Activated T-cell treated with anti-CD3 and anti-CD28 coated beads for 4 hours (primary cell): ENCODE measurements around the gene PDZK1IP1.
"Not testable (repeated sequence)": the region's sequence is repeated elsewhere in the genome, so short reads cannot be mapped to it uniquely, and the experiment has no call there.

Source experiments
- DNase-seq: peaks from one replicate; pipeline ENCODE4 v3.0.0-alpha.2; 2020

The PDZK1IP1 gene

DNA sequence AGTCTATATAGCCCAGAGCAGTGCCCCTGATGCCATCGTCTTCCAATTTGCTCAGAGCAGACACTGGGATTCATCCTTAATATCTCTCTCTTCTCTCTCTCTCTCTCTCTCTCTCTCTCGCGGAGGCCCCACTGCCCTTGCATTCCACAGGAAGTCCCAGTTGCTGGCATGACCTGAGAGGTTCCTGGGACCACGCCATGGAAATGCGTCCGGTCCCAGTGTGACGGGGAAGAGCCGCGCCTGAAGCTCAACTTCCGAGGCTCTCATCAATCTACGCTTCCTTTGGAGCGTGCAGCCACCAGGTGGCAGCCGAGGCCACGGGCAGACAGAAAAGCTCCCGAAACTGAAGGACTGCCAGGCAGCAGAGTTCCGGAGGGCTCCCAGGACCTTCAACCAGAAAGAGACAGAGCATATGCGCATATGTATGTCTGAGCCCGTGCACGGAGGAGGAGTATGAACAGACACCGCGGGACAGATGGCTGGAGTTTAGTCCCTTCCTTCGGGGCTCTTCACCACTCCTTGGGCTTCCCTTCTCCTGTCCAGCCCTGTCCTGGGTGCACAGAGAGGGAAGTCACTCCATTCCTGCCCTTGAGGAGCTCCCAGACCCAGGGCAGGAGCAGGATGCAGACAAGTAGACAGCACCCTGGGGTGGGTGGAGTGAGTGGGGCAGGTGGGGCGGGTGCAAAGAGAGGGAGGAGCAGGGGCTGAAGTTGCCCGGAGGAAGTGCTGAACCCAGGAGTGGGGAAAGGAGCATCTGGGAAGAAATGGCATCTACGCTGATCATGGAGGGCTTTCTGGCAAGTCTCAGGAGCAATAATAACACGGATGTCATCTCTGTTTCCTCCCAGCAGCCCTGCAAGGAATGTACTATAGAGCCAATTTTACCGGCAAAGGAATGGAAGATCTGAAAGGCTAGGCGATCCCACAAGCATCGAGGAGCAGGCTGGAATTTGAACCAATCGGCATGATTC is 10.5 kb downstream of the PDZK1IP1 start:
- peak; percentile 53 for DNase-seq

DNA sequence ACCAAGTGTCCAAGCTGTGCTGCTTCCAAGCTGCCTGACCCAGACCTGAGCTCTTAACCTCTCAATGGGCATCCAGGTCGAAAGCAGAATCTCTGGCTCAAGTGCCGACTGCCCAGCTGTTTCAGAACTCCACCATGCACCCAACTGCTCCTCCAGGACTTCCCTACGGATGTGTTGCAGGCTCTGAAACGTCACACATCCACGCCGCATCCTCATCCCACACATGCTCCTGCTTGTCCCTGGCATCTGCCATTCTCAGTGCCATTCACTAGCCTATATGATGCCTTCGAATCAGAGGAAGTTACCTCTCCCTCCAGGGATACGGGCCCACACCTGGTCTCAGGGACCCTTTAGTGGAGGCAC is 11.2 kb downstream of the PDZK1IP1 start:
- no peak for DNase-seq

DNA sequence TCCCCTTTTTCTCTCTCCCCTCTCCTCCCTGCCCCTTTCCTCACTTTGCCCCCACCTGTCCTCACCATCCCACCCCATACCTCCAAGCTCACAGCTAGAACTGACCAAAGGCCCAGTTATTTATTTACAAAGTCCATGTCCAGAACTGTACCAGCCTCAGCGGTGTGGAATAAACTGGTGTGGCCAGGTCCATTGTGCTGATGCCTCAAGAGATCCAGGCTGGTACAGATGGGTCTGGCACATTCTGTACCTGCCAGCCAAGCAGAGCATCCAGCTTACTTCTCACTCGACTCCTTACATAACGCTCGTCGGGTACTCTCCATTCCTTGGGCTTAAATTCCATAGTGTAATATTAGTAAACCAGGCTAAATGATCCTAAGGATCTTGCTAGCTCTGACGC is 11.8 kb downstream of the PDZK1IP1 start:
- DNase-seq = no peak

DNA sequence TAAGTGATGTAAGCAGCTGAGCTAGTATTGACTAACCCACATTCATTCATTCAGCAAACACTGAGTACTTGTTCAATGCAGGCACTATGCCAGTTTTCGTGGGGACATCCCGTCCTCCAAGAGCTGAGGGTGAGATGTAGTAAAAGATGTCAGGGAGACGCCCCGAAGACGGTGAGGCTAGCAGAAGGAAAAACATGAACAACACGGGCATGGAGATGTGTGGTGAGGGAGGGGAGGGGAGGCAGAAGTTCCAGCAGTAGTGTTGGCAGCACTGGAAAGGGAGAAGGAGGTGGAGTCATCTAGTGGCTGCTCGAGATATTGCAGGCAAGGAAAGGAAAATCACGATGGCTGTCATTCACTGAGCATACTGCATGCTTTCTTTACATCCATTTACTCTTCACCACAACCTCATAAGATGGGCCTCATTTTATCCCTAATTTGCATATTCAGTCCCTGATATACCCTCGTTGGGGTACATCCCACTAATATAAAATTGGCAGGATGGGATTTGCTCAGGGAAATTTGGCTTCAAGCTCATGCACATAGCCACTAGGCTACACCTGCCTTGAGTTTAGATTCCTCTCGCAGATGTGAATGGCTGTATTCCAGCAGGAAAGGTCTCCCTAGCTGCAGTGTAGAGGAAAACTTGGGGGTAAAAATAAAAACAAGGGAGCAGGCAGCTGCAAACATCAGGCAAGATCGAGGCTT is 14.5 kb downstream of the PDZK1IP1 start:
- peak; percentile 27 for DNase-seq

DNA sequence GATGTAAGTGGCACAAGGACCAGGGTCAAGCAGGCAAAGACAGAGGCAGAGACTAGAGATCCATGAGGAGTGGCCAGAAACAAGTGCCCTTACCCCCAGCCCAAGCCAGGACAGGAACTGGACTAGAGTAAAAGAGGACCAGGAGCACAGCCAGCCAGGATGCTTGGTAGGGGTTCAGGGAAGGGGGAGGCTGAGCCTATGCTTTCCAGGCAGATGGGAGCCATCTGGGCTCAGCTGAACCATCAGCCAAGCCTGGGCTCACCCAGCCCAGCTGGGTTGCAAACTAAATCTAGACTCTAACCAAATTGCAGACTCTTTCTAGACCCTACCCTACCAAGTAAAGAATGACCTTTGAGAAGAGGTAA is 15.2 kb downstream of the PDZK1IP1 start:
- DNase-seq = no peak

DNA sequence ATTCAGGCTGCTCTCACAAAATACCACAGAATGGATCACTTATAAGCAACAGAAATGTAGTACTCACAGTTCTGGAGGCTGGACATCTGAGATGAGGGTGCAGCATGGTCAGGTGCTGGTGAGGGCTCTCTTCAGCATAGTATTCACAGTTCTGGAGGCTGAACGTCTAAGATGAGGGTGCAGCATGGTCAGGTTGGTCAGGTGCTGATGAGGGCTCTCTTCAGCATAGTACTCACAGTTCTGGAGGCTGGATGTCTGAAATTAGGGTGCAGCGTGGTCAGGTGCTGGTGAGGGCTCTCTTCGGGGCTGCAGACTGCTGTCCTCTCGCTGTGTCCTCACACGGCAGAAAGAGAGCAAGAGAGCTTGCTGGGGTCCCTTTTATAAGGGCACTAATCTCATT is 17.1 kb downstream of the PDZK1IP1 start:
- no peak for DNase-seq

DNA sequence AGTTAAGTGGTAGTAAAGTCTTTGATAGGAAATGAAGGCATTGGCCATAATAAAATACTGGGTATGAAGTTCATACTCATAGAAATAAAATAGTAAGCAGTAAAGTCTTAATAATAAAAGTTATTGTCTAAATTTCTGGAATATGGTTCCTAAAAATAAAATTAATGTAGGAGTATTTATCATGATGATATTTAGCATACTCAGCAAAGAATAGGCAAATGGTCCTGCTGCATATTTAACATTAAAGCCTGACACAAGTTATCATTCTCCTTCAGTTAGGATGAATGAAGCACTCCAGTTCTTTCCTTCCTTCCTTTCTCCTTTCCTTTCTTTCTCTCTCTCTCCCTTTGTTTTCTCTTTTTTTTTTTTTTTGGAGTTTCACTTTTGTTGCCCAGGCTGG is 25.3 kb downstream of the PDZK1IP1 start:
- DNase-seq = no peak

DNA sequence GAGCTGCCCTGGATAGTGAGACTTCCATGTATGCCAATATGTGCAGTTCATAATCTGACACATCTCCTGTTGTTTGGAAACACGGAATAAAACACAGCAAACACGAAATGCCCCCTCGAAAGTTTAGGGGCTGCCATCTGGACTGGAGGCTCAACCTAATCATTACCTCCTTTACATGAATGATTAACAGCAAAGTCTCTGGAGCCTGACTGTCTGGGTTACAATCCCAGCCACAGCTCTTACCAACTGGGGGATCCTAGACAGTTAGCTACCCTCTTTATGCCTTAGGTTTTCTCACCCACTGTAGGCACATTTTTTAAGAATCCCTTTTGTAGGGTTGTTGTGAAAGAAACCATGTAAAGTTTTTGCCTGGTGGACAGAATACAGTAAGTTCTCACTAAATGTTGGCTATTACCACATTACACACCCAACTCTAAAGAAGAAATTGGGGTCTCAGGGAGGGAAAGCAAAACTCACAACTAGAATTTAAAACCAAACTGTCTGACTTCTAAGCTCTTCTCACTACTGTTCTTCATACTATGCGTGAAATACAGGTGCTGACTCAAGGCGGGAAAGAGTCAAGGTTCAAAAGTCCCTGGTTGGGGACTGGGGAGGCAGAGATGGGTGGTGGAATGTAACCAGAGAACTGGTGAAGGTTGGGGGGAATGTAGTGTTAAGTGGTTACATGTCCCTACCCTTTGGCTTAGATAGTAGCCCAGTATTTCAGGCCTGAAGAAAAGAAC is 28.4 kb downstream of the PDZK1IP1 start:
- DNase-seq = no peak

DNA sequence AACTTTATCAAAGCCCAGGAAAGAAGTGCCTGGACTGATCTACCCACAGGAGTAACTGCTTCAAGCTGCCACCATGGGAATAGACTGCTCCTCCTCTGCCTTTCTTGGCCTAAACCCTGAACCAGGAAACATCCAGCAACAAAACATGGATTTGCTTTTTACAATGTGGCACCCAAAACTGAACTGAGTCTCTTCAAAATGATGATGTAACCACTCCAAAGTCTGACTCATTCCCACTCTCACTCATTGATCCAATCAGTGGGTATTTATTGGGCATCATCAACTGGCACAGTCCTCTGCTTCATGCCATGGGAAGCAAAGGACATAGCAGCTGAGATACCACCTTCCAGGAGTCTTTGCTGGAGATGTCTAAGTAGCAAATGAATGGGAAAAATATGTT is 29.1 kb downstream of the PDZK1IP1 start:
- DNase-seq = no peak

DNA sequence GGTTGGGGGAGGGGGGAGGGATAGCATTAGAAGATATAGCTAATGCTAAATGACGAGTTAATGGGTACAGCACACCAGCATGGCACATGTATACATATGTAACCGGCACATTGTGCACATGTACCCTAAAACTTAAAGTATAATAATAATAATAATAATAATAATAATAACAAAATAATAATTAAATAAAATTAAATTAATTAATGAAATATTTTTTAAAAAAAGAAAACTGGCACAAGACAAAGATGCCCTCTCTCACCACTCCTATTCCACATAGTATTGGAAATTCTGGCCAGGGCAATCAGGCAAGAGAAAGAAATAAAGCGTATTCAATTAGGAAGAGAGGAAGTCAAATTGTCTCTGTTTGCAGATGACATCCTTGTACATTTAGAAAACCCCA is 31.9 kb downstream of the PDZK1IP1 start:
- not testable (repeated sequence) for DNase-seq

DNA sequence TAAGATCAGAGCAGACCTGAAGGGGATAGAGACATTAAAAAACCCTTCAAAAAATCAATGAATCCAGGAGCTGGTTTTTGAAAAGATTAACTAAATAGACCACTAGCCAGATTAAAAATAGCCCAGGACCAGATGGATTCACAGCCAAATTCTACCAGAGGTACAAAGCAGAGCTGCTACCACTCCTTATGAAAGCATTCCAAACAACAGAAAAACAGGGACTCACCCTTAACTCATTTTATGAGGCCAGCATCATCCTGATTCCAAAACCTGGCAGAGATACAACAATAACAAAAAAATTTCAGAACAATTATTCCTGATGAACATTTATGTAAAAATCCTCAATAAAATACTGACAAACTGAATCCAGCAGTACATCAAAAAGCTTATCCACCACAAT is 33.4 kb downstream of the PDZK1IP1 start:
- DNase-seq = not testable (repeated sequence)

DNA sequence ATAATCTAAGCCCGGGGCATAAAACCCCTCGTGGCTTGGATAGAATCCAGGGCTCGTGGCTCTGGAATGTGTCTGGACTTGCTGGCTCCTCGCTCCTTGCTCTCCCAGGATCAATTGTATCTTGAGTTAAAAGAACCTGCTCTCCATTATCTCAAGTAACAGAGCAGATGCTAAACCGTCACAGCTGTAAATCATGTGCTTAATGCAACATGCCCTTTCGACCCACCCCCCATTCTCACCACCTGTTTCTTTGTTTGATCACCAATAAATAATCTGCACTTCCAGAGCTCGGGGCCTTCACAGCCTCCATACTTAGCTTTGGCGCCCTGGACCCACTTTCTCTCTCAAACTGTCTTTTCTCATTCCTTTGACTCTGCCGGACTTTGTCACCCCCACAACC is 40.7 kb downstream of the PDZK1IP1 start:
- not testable (repeated sequence) for DNase-seq

DNA sequence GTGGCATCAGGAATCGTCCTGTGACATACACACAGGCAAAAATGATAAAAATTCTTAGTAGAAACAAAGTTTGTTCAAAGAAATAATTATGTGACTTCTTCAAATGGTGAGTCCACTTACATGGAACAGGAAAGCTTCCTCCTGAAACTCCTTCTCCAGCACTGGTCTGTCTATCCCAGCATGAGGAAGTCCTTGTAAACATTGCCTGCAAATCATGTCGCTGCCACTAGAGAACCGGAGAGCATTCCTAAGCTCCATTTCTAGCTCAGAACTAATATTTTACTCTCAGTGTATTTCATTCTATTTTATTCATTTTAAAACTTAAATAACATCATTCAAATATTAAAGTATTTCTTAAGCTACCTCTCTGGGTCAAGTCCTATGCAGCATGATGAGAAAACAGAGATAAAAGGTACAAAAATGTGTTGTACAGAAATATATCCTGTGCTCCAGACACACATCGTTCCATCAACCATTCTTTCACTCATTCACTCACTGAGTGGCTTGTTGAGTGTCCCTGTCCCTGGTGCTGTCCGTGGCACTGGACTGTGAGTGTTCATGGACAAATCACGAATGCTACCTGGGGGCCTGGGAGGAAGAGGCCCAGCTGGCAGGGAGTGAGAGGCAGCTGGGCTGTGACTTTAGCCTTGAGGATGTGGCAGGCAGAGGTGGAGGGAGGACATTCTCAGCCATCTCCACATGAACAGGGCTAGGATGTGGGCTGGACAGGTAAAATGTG is 42.6 kb downstream of the PDZK1IP1 start:
- DNase-seq = no peak

DNA sequence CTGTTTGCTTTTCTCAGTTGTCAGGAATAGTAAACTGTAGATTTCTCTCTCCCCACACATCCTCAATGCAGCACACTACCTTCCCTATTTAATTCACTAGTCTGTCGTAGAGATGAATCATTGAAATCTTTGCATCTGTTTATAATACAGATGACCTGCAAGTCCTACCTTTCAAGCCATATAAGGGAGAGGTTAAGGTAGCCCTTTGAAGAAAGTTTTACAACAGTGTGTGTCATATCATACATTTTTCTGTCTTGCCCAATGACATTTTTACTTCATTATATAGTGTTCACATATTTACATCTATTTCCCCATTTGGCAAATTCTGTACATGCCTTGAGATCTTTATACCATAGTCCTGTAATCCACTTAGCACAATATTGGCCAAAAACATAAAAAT is 43.3 kb downstream of the PDZK1IP1 start:
- not testable (repeated sequence) for DNase-seq

DNA sequence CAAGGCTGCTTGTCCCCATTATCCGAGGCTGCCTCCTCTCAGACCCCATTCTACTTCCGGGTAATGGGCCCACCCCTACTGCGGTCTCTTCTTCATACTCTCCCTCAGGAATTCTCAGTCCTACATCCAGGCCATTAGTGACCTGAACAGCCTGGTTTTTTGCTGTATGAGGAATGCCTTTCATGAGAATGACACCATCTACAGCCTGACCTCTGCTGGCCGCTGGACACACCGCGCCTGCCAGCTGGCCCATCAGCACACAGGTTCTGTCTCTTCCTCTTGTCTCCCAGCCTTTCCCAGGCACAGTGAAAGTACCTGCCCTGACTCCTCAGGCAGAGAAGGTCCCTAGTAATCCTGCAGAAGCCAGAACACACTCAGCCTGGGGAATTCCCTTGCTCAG is 46.2 kb downstream of the PDZK1IP1 start:
- not testable (repeated sequence) for DNase-seq

DNA sequence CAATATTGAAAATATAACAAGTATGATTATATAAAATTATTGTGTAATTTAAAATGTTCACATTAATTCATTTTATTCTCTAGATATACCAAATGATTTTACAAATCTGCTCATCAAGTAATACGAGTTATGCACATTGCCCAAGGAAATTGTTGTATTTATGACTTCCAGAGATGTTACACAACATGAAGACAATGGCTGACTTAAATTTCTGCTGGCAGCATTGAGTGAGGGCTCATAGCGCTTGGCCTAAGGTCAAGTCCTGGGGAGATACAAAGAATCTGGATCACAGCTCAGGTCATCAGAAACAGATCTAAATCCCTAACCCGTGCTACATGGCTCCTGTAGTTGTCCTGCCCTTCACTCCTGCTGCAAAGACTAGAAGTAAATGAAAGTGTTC is 49.5 kb downstream of the PDZK1IP1 start:
- not testable (repeated sequence) for DNase-seq

DNA sequence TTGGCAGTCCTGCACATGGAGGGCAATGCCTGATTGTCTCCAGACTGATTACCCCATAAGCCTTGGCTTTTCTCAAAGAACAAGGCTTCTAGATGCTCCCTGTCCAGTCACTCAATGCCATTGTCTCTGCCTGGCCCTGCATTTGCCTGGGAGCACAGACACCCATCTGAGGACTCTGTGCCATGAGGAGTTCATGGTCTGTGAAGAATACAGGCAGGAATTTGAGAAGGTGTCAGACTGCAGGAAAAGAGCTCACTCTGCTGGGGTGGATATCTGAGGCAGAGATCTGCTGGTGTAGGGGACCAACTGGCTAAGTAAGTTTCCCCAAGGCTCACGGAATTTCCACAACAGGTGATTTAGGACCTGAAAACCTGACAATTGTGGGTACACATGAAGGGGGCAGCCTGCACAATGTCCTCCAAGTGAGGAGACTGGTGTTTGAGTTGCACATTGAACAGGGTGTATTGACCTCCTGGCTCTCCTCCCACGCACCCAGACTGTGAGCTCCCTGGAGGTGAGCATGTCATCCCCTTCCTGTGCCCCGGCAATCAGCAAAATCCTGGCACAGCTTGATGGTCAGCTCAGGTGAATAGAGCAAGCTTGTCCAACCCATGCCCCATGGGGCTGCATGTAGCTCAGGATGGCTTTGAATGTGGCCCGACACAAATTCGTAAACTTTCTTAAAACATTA is 51.8 kb downstream of the PDZK1IP1 start:
- no peak for DNase-seq

DNA sequence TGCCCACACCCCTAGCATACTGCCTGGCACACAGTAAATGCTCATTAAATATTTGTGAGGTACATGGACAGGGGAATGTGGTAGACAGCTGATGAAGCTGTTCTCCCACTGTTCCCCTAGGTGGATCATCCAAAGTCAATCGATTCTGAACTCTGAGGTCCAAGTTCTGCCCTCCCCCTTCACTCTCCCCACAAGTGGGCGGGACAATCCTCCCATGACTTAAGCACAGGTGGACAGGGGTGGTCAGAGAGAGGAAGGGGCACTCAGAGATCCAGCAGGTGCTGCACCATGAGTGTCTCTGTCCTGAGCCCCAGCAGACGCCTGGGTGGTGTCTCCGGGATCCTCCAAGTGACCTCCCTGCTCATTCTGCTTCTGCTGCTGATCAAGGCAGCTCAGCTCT is 52.6 kb downstream of the PDZK1IP1 start, which contains the start of gene CYP4A22:
CYP4A22 (plus strand) TSS at position 244 of the 400 bp plus-strand sequence; CDS start at position 289, 45 bp downstream.
- no peak for DNase-seq
